HUES48 (cell line): ENCODE results near the gene ATP1A2.

Experiments used
- H3K27ac ChIP-seq: one replicate; pipeline ENCODE4 v1.7.0; 2013; ENCODE audit warnings: low read depth, low read length, inconsistent platforms
- H3K27me3 ChIP-seq: 2 replicates; pipeline ENCODE4 v1.6.1; 2013; ENCODE audit warnings: mild to moderate bottlenecking, low read length; ENCODE audit not compliant: control insufficient read depth, insufficient read depth
- H3K36me3 ChIP-seq: 2 replicates; pipeline ENCODE4 v1.6.1; 2013; ENCODE audit warnings: low read length; ENCODE audit not compliant: control insufficient read depth, insufficient read depth
- H3K4me1 ChIP-seq: 2 replicates; pipeline ENCODE4 v1.6.1; 2013; ENCODE audit warnings: mild to moderate bottlenecking, low read length; ENCODE audit not compliant: control insufficient read depth, insufficient read depth
- H3K4me3 ChIP-seq: 2 replicates; pipeline ENCODE4 v1.5.1; 2013; ENCODE audit warnings: mild to moderate bottlenecking, low read depth, low read length
- H3K9ac ChIP-seq: 2 replicates; pipeline ENCODE4 v1.6.1; 2013; ENCODE audit warnings: mild to moderate bottlenecking, low read depth, low read length, moderate library complexity
- H3K9me3 ChIP-seq: 2 replicates; pipeline ENCODE4 v1.6.1; 2013; ENCODE audit warnings: low read length; ENCODE audit not compliant: control insufficient read depth, insufficient read depth

The ATP1A2 gene

DNA sequence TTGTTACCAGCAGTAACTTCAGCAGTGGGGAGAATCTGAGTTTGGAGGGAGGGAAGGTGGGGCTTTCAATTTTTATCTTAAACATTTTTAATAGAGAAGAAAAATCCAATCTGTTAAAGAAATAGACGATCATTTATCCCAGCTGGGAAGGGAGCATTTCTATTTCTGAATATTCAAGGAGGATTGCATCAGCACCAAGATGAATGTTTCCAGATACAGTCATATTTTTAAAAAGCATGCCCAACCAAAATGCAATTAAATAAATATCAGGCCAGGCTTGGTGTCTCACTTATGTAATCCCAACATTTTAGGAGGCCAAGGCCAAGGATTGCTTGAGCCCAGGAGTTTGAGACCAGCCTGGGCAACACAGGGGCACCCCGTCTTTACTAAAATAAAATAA is 34.2 kb downstream of the ATP1A2 start:
- no peak overlapping the region for H3K27ac ChIP-seq
- no peak overlapping the region for H3K9ac ChIP-seq
- H3K4me1 ChIP-seq = peaks cover 5% of the 10 kb centered on the region; the same call in 1 of the 2 replicates
- no peak overlapping the region for H3K4me3 ChIP-seq
- no peaks in the 10 kb centered on the region for H3K27me3 ChIP-seq
- no peaks in the 10 kb centered on the region for H3K36me3 ChIP-seq
- H3K9me3 ChIP-seq = no peaks in the 10 kb centered on the region

DNA sequence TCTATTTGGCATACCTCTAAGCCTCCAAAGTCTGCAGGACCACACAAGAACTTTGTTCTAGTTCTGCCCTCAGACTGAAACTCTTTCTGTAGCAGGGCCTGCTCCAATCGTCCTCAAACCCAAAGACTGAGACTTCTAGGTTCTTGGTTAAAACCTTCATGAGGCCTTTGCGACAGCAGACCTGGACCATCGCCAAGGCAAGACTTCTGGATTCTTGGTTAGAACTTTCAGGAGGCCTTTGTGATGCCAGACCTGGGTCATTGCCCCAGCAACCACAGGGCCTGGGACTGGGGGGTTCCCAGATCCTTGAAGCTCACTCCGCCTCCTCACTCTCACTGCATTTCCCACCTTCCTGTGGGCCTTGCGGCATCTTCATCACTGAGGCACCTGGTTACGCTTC is 35.7 kb downstream of the ATP1A2 start, which contains the start of gene ATP1A4:
Gene ATP1A4, plus strand, starts transcription at position 301 of the 400 bp plus-strand sequence. CDS start 438 bp downstream, outside the sequence.
- no peaks in the 10 kb centered on the region for H3K27me3 ChIP-seq

DNA sequence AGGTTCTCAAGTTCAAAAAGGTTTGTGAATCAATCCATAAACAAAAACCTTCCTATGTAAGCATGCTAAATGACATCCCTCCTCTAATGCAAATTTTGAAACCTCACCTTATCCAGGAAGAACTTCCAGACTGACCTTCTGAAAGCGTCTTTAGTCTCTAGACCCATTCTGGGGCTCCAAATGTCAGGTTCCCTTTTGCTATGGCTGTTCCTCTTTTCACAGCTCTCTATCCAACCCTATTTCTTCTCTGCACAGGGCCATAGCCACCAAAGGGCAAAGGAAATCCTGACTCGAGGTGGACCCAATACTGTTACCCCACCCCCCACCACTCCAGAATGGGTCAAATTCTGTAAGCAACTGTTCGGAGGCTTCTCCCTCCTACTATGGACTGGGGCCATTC is 39.2 kb downstream of the ATP1A2 start:
- Histone ChIP-seq H3K4me3 (no peak overlapping the region), H3K27ac (no peak overlapping the region), H3K27me3 (no peaks in the 10 kb centered on the region), H3K4me1 (no peaks in the 10 kb centered on the region), H3K9ac (no peak overlapping the region), H3K9me3 (no peaks in the 10 kb centered on the region), H3K36me3 (no peaks in the 10 kb centered on the region)

More for the DNA sequence above, 35.7 kb downstream of the ATP1A2 start, which contains the start of gene ATP1A4:
- no peak within 1 kb of the TSS for H3K27ac ChIP-seq
- no peaks in the 10 kb centered on the region for H3K4me1 ChIP-seq
- H3K36me3 ChIP-seq = no peaks in the 10 kb centered on the region
- H3K4me3 ChIP-seq = no peak within 1 kb of the TSS
- no peaks in the 10 kb centered on the region for H3K9me3 ChIP-seq
- H3K9ac ChIP-seq = no peak within 1 kb of the TSS

DNA sequence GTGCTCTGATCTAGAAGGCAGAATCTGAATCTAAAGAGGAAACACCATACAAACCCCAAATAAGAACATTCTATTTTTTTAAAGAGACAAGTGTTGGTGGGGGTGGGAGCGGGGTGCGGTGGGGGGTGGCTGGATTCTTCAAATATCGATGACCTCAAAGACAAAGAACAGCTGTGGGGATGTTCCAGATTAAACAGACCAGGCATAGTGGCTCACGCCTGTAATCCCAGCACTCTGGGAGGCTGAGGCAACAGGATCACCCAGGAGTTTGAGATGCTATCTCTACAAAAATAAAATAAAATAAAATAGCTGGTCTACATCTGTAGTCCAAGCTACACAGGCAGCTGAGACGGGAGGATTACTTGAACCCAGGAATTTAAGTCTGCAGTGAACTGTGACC is 40.8 kb downstream of the ATP1A2 start:
- Histone ChIP-seq H3K9me3 (no peaks in the 10 kb centered on the region), H3K4me3 (no peak overlapping the region), H3K27me3 (no peaks in the 10 kb centered on the region), H3K36me3 (no peaks in the 10 kb centered on the region), H3K4me1 (no peaks in the 10 kb centered on the region), H3K27ac (no peak overlapping the region), H3K9ac (no peak overlapping the region)

DNA sequence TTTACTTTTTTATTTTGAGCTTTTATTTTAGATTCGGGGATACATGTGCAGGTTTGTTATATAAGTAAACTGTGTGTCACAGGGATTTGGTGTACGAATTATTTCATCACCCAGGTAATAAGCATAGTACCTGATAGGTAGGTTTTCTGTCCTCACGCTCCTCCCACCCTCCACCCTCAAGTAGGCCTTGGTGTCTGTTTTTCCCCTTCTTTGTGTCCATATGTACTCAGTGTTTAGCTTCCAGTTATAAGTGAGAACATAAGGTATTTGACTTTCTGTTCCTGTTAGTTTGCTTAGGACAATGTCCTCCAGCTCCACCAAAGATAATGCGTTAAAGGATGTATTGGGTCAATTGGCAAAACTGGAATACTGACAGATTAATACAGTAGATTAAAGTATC is 41.6 kb downstream of the ATP1A2 start:
- Histone ChIP-seq H3K9me3 (no peaks in the 10 kb centered on the region), H3K4me3 (no peak overlapping the region), H3K9ac (no peak overlapping the region), H3K4me1 (peaks cover 3% of the 10 kb centered on the region; the same call in 1 of the 2 replicates), H3K27ac (no peak overlapping the region), H3K27me3 (no peaks in the 10 kb centered on the region), H3K36me3 (no peaks in the 10 kb centered on the region)

DNA sequence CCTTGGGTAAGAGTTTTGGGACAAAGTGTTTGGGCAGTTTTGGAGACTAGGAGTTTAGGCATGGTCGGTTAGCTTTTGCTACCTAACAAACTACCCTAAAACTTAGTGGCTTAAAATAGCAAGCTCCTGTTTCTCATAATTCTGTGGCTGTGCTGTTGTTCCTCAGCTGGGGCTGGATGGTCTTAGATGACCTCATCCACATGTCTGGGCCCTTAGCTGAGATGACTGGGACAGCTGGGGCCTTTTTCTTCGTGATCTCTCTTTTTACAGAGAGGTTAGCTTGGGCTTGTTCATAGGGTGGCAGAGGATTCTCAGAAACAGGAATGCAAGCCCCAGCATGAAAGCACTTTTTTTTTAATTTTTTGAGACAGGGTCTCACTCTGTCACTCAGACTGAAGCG is 42.5 kb downstream of the ATP1A2 start:
- Histone ChIP-seq H3K9ac (no peak overlapping the region), H3K9me3 (no peaks in the 10 kb centered on the region), H3K27ac (no peak overlapping the region), H3K4me3 (no peak overlapping the region), H3K36me3 (no peaks in the 10 kb centered on the region), H3K4me1 (peaks cover 8% of the 10 kb centered on the region), H3K27me3 (no peaks in the 10 kb centered on the region)

DNA sequence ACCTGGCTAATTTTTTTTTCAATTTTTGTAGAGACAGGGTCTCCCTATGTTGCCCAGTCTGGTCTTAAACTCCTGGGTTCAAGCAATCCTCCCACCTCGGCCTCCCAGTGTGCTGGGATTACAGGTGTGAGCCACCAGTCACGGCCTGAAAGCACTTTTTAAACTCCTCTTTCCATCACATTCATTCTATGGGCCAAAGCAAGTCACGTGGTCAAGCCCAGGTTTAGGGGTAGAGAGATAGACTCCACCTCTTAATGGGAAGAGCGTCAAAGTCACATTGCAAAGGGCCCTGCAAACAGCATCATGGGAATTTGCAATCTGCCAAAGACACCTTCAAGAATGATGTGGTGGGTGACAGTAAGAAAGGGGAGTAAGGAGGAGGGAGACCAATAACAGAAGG is 43.0 kb downstream of the ATP1A2 start:
- Histone ChIP-seq H3K9ac (no peak overlapping the region), H3K9me3 (no peaks in the 10 kb centered on the region), H3K4me1 (peaks cover 8% of the 10 kb centered on the region), H3K27ac (no peak overlapping the region), H3K36me3 (no peaks in the 10 kb centered on the region), H3K4me3 (no peak overlapping the region), H3K27me3 (no peaks in the 10 kb centered on the region)

DNA sequence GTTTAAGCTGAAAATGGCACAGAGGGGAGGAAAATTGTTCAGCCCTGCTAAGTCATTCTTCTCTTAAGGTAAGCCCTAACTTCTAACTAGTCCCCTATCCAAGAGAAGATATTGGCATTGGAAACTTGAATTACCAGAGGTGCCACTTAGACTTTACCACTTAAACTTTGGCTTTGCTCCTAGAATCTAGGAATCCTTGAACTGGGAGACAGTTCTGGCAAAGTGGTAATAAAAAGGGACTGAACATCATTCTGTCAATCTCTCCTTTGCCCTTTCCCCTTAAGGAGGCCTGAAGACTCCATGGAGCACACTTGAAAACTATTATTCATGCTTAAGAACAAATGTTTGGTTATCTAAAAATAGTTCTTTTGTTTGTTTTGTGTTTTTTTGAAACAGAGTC is 44.3 kb downstream of the ATP1A2 start:
- Histone ChIP-seq H3K9ac (no peak overlapping the region), H3K9me3 (no peaks in the 10 kb centered on the region), H3K4me1 (peaks cover 8% of the 10 kb centered on the region), H3K36me3 (no peaks in the 10 kb centered on the region), H3K4me3 (no peak overlapping the region), H3K27me3 (no peaks in the 10 kb centered on the region), H3K27ac (no peak overlapping the region)

DNA sequence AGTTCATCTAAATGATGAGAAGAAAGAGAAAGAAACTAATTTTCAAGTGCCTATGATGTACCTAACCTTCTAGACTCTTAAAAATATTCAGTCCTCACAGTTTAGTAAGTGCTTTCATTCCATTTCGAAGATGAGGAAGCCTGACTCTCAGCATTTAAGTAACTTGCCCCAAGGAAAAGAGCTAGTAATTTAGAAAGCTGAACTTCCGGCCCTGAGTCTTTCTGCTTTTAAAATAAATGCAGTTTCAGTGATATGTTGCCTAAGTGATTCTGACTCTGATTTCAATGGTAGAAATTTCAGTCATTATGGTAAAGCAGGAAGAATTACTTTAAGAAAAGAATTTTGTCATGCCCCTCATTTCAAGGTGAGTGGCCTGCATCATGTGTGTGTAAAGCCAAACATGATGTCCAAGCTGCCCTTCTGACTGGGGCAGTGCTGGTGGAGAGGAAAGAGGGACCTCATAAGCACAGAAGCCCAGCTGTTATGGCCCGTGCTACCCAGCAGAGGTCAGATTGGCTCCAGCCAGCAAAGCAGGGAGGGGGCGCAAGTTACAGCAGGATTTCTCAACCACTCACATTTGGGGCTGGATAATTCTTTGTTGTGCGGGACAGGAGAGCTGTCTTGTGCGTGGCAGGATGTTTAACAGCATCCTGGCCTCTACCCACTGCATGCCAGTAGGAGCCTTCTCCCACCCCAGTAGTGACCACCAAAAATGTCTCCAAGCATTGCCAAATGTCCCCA is 46.6 kb downstream of the ATP1A2 start:
- no peak overlapping the region for H3K9ac ChIP-seq
- no peaks in the 10 kb centered on the region for H3K36me3 ChIP-seq
- no peaks in the 10 kb centered on the region for H3K9me3 ChIP-seq
- H3K4me3 ChIP-seq = no peak overlapping the region
- no peak overlapping the region for H3K27ac ChIP-seq
- H3K4me1 ChIP-seq = peaks cover 9% of the 10 kb centered on the region
- H3K27me3 ChIP-seq = 0 out of 2 replicates have a peak, but pooled peaks cover 4% of the 10 kb centered on the region

DNA sequence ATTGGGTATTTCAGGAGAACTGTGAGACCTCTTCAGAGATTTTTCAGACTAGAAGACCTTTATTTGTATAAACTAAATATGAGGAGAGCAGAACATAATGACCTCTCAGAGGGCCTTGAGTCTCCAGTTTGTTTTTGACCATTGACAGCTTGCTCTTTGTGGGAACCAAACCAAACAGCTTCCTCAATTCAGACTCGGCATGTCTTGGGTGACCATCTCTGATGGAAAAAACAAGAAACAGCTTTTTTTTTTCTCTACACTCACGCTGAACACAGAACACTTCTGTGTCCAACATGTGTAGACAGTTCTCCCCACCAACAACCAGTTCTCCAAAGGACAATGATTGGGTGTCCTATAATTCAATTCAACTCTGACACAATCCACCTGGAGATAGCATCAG is 47.4 kb downstream of the ATP1A2 start:
- no peak overlapping the region for H3K9ac ChIP-seq
- H3K9me3 ChIP-seq = no peaks in the 10 kb centered on the region
- H3K27me3 ChIP-seq = 0 out of 2 replicates have a peak, but pooled peaks cover 5% of the 10 kb centered on the region
- no peaks in the 10 kb centered on the region for H3K36me3 ChIP-seq
- H3K4me3 ChIP-seq = no peak overlapping the region
- no peak overlapping the region for H3K27ac ChIP-seq
- peaks cover 17% of the 10 kb centered on the region for H3K4me1 ChIP-seq

DNA sequence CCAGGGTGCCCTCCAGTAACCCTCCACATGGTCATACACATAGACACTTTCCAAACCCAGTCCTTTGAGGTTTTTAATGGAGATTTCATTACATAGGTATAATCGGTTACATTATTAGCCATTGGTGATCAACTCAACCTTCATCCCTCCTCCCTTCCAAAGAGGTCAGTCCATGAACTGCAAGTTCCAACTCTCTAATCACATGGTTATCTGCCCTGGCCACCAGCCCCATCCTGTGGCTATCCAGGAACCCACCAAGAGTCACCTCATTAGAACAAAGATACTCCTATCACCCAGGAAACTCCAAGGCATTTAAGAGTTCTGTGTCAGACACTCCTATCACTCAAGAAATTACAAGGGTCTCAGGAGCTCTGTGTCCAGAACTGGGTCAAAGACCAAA is 48.1 kb downstream of the ATP1A2 start:
- Histone ChIP-seq H3K4me3 (no peak overlapping the region), H3K27me3 (0 out of 2 replicates have a peak, but pooled peaks cover 7% of the 10 kb centered on the region), H3K36me3 (no peaks in the 10 kb centered on the region), H3K9me3 (no peaks in the 10 kb centered on the region), H3K4me1 (peaks cover 20% of the 10 kb centered on the region), H3K9ac (no peak overlapping the region), H3K27ac (no peak overlapping the region)
